HepG2 (cell line): ENCODE data around the gene CEP128. TPM values are rescaled to one million over a fixed set of nuclear protein-coding genes. Genes with fewer than 3 reads are reported as not detected.
"Not testable (repeated sequence)": the region's sequence is repeated elsewhere in the genome, so short reads cannot be mapped to it uniquely, and the experiment has no call there.

Experiments used
- ATAC-seq: fragments of 200-7000 bp; cut with Tn5 transposase; 3 replicates; pipeline ENCODE4 v1.9.1; 2020; ENCODE audit warnings: mild to moderate bottlenecking, moderate library complexity
- BruUV-seq: library from RNA; stranded (reverse); fragments of 400-500 nt; replicated peaks from 2 replicates; lab custom pipeline; 2021; lab: Mats Ljungman, UMichigan
- CTCF ChIA-PET: fragments of 300-600 bp; formaldehyde crosslinking; extraction: SDS; loops from one replicate; lab custom pipeline; 2021; ENCODE audit warnings: low total read pairs, inconsistent platforms, low intra/inter-chr PET ratio; lab: Yijun Ruan, JAX
- POLR2A ChIA-PET: fragments of 350-600 bp; sonication (Branson Sonifier 250); formaldehyde crosslinking; loops from one replicate; lab custom pipeline; 2020; ENCODE audit warnings: antibody characterized with exemption, inconsistent platforms; lab: Yijun Ruan, JAX
- DNase-seq: peaks from one replicate; pipeline ENCODE4 v3.0.0-alpha.2; 2015; ENCODE audit warnings: low spot score
- FAIRE-seq: peaks from 3 replicates; lab custom pipeline; 2011; peaks lifted over from hg19 to GRCh38; lab: Jason Lieb, UNC
- H2AFZ ChIP-seq: one replicate; pipeline ENCODE4 v1.6.1; 2011; ENCODE audit warnings: low read length, inconsistent platforms
- H3K27ac ChIP-seq: fragments of 300-600 bp; 3 replicates; pipeline ENCODE4 v1.8.0; 2011; ENCODE audit warnings: mixed run types, mild to moderate bottlenecking, mixed read lengths, low read length, inconsistent platforms; ENCODE audit not compliant: insufficient read depth; ENCODE audit errors: extremely low read length
- H3K27me3 ChIP-seq, 2 experiments: fragments of 200-600 bp in 1 of 2; 2 replicates in 1 of 2; 3 replicates in 1 of 2; pipeline versions ENCODE4 v1.6.0 to v1.8.0; 2011; ENCODE audit warnings: low read length in 2 of 2, mild to moderate bottlenecking in 2 of 2, moderate library complexity in 2 of 2, inconsistent platforms in 1 of 2; ENCODE audit not compliant: insufficient read depth in 2 of 2, control insufficient read depth in 1 of 2
- H3K36me3 ChIP-seq, 2 experiments: fragments of 200-600 bp in 1 of 2; replicated peaks in 1 of 2; 2 replicates in 1 of 2; 3 replicates in 1 of 2; pipeline versions ENCODE4 v1.5.1 to v1.8.0; 2011; ENCODE audit warnings: low read length in 2 of 2, inconsistent platforms in 1 of 2; ENCODE audit not compliant: insufficient read depth in 2 of 2, control insufficient read depth in 1 of 2
- H3K4me1 ChIP-seq: 2 replicates; pipeline ENCODE4 v1.5.1; 2012; ENCODE audit warnings: low read length, inconsistent platforms; ENCODE audit not compliant: insufficient read depth
- H3K4me2 ChIP-seq: 2 replicates; pipeline ENCODE4 v1.6.0; 2011; ENCODE audit warnings: low read depth, low read length, inconsistent platforms
- H3K4me3 ChIP-seq, 3 experiments: fragments of 200-600 bp in 1 of 3; sonication (generic), shearing (Covaris generic) in 1 of 3; replicated peaks in 1 of 3; 2 replicates each; pipeline ENCODE4 v1.5.1; 2011 to 2016; ENCODE audit warnings: low read length in 3 of 3, inconsistent platforms in 2 of 3, low read depth in 2 of 3, mild to moderate bottlenecking in 2 of 3, control low read depth in 1 of 3, mixed read lengths in 1 of 3; ENCODE audit not compliant: insufficient read depth in 1 of 3
- H3K79me2 ChIP-seq: one replicate; pipeline ENCODE4 v1.6.1; 2011; ENCODE audit warnings: low read length, inconsistent platforms; ENCODE audit not compliant: insufficient read depth
- H3K9ac ChIP-seq: 2 replicates; pipeline ENCODE4 v1.6.0; 2011; ENCODE audit warnings: mild to moderate bottlenecking, low read depth, low read length, inconsistent platforms; ENCODE audit not compliant: insufficient read depth
- H3K9me3 ChIP-seq: 2 replicates; pipeline ENCODE4 v1.5.1; 2012; ENCODE audit warnings: mild to moderate bottlenecking, low read length
- H4K20me1 ChIP-seq: 2 replicates; pipeline ENCODE4 v1.6.0; 2011; ENCODE audit warnings: inconsistent platforms, mild to moderate bottlenecking, low read length, moderate library complexity; ENCODE audit not compliant: insufficient read depth
- ETV5 ChIP-seq: IDR thresholded peaks from 2 replicates; pipeline ENCODE4 v1.6.1; 2018; ENCODE audit warnings: missing biosample characterization, missing genetic modification reagents, inconsistent platforms, borderline replicate concordance
- MEF2D ChIP-seq: sonication (generic); formaldehyde crosslinking; IDR thresholded peaks from 2 replicates; pipeline ENCODE4 v1.5.1; 2020; ENCODE audit warnings: mild to moderate bottlenecking, missing genetic modification reagents
- POGZ ChIP-seq: sonication (generic); formaldehyde crosslinking; IDR thresholded peaks from 2 replicates; pipeline ENCODE4 v1.4.0; 2020; ENCODE audit warnings: mild to moderate bottlenecking, missing genetic modification reagents
- WGBS: methylation state at CpG from one replicate; pipeline ENCODE4 v1.1.6; 2017; ENCODE audit warnings: low lambda C conversion rate; 5-methylcytosine and 5-hydroxymethylcytosine counted together
- in situ Hi-C: cut with HindIII; loops from 2 replicates; pipeline ENCODE4 v1.10.0; 2017; ENCODE audit warnings: low pct_unique_long_range_greater_than_20kb; ENCODE audit not compliant: extremely low pct_ligation_motif_present
- intact Hi-C: fragments of 100-400 bp; cut with micrococcal nuclease; formaldehyde crosslinking; loops from one replicate; pipeline ENCODE4 v1.10.0; 2022; ENCODE audit not compliant: unreplicated experiment
- polyA plus RNA-seq, 8 experiments: library from polyadenylated mRNA; depleted of rRNA in 3 of 8; stranded (reverse) in 7 of 8; unstranded in 1 of 8; fragments of >200 nt; fragmentation: Illumina TruSeq in 4 of 8; extraction: Trizol in 4 of 8; gene quantifications; 2 replicates each; pipeline versions ENCODE4 v1.2.1 to v1.2.3, GENCODE V29; 2011 to 2016; ENCODE audit warnings: low read depth in 4 of 8, missing spikeins in 1 of 8, mixed read lengths in 1 of 8; ENCODE audit not compliant: insufficient read depth in 1 of 8
- total RNA-seq, 5 experiments: library from RNA; depleted of rRNA; stranded (reverse); fragments of >200 nt; fragmentation: Illumina TruSeq; extraction: Trizol; gene quantifications; 2 replicates each; pipeline ENCODE4 v1.2.3, GENCODE V29; 2016; ENCODE audit warnings: low read depth in 1 of 5
- TF ChIP-seq, protein P1 (sequence below): sonication (generic); formaldehyde crosslinking; IDR thresholded peaks from 2 replicates; pipeline ENCODE4 v1.5.0; 2020; ENCODE audit warnings: mild to moderate bottlenecking, missing genetic modification reagents, moderate library complexity
- TF ChIP-seq, protein P2 (sequence below): sonication (generic); formaldehyde crosslinking; IDR thresholded peaks from 2 replicates; pipeline ENCODE4 v1.4.0; 2020; ENCODE audit warnings: missing genetic modification reagents

Gene CEP128
- total and polyA plus RNA-seq, 2 of the 13 experiments (the other 11 are each of a cell fraction or from before 2014, with no cell fraction given): 1.3 to 7.5 TPM

DNA sequence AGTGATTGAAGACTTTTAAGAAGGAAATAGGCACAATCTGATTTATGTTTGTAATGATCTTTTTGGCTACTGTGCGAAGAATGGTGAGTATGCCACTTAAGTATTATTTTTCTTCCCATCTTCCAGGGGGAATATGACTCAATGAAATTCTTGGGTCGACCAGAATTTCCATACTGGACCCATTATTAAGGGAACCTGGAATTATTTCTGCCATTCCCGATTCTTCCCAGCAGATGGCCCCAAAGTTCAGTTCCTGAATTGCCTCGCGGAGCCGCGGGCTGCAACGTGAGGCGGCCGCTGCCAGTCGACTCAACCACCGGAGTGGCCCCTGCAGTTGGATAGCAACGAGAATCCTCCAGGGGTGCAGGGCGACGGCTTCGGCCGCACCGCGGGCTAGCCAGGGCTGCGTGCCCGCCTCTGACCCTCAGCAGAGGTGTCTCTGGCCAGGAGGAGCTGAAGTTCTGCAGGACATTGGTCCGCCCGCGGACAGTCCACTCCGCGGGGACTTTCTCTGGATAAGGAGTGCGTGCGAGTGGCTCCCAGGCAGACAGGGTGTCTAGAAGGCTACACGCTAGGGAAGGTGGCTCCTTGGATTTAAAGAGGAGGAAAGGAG, 13.3 kb upstream of the CEP128 start (continued):
- TF ChIP-seq, protein P1, sequence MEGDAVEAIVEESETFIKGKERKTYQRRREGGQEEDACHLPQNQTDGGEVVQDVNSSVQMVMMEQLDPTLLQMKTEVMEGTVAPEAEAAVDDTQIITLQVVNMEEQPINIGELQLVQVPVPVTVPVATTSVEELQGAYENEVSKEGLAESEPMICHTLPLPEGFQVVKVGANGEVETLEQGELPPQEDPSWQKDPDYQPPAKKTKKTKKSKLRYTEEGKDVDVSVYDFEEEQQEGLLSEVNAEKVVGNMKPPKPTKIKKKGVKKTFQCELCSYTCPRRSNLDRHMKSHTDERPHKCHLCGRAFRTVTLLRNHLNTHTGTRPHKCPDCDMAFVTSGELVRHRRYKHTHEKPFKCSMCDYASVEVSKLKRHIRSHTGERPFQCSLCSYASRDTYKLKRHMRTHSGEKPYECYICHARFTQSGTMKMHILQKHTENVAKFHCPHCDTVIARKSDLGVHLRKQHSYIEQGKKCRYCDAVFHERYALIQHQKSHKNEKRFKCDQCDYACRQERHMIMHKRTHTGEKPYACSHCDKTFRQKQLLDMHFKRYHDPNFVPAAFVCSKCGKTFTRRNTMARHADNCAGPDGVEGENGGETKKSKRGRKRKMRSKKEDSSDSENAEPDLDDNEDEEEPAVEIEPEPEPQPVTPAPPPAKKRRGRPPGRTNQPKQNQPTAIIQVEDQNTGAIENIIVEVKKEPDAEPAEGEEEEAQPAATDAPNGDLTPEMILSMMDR: peak; percentile 86
- TF ChIP-seq, protein P2, sequence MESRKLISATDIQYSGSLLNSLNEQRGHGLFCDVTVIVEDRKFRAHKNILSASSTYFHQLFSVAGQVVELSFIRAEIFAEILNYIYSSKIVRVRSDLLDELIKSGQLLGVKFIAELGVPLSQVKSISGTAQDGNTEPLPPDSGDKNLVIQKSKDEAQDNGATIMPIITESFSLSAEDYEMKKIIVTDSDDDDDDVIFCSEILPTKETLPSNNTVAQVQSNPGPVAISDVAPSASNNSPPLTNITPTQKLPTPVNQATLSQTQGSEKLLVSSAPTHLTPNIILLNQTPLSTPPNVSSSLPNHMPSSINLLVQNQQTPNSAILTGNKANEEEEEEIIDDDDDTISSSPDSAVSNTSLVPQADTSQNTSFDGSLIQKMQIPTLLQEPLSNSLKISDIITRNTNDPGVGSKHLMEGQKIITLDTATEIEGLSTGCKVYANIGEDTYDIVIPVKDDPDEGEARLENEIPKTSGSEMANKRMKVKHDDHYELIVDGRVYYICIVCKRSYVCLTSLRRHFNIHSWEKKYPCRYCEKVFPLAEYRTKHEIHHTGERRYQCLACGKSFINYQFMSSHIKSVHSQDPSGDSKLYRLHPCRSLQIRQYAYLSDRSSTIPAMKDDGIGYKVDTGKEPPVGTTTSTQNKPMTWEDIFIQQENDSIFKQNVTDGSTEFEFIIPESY (CRISPR knock-in tag): no peak
- 0 out of 2 replicates have a peak, but pooled peaks have one; percentile 19 for TF ChIP-seq ETV5 (CRISPR knock-in tag)
- no peak for TF ChIP-seq MEF2D
- no peak for TF ChIP-seq POGZ (CRISPR knock-in tag)
- TF ChIP-seq, all 625 proteins: peak for 39

GRCh38 chr14:80953211-80953610, 11.7 kb upstream of the CEP128 start:
- BruUV-seq, in situ Hi-C loops, H3K4me3 ChIP-seq, ATAC-seq, FAIRE-seq, CTCF ChIA-PET, POLR2A ChIA-PET, H2AFZ ChIP-seq, H3K27ac ChIP-seq, H3K4me2 ChIP-seq, H3K36me3 ChIP-seq, H3K9me3 ChIP-seq, H3K79me2 ChIP-seq, H3K9ac ChIP-seq, DNase-seq, H4K20me1 ChIP-seq, intact Hi-C loops: not testable (repeated sequence)
- 43% methylated on average over 17 of the region's 18 CpGs for WGBS
- peaks cover 10% of the 10 kb centered on the region for H3K4me1 ChIP-seq
- H3K27me3 ChIP-seq: peaks cover 4 to 24% of the 10 kb centered on the region in 2 experiments; a peak in 3 of 5 replicates
